Measurements from ENCODE around the gene IMMT. TPM values are rescaled to one million over a fixed set of nuclear protein-coding genes. Genes with fewer than 3 reads are reported as not detected.

The IMMT gene
- total RNA-seq, 1 donor from 2014 or later: 60.0 TPM

DNA sequence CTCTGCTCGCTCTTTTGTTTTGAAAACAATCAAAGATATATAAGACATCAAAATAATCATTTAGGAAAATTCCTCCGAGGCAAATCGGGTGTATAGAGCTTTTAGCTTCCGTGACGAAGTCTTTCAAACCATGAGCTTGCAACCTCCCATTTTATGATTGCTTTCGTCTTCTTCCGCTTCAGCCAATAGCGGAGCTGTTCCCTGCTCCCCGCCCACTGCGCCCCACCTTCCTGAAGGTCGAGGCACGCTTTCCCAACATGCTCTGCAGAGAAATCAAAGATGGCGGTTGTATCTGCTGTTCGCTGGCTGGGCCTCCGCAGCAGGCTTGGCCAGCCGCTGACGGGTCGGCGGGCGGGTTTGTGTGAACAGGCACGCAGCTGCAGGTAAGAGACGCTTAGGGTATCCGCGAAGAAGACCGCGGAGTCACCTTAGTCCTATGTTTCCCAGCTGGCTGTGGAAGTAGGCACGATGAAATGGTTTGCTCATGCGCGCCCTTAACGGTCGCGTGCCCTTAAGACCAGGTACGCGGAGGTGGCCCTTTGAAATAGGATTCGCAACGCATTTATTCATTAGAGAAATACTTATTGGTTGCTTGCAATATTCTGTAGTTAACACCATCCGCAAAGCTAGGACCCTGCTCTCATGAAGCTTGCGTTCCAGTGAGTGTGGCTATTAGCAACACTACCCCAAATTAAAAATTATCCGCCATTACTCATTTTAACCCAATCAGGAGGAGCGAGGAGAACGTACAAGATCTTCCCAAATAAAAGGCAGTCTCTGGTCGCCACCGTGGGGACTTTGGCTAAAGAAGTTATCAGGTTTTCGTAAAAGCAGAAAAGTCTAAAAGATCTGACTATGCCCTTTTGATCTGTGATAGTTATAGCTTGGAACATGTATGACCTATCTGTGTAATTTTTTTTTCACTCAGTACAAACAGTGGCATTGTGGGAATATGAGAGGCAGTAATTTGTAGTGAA, 89.0 kb downstream of the IMMT start, which contains the start of gene PTCD3:
PTCD3 (plus strand) TSS at position 267 of the 977 bp plus-strand sequence; CDS start at position 280, 13 bp downstream.
- ATAC-seq (peak; percentile 99), DNase-seq (ENCODE audit: low spot score) (peak; percentile 96)
- intact Hi-C loops (cut with DNase I): no loop called here

DNA sequence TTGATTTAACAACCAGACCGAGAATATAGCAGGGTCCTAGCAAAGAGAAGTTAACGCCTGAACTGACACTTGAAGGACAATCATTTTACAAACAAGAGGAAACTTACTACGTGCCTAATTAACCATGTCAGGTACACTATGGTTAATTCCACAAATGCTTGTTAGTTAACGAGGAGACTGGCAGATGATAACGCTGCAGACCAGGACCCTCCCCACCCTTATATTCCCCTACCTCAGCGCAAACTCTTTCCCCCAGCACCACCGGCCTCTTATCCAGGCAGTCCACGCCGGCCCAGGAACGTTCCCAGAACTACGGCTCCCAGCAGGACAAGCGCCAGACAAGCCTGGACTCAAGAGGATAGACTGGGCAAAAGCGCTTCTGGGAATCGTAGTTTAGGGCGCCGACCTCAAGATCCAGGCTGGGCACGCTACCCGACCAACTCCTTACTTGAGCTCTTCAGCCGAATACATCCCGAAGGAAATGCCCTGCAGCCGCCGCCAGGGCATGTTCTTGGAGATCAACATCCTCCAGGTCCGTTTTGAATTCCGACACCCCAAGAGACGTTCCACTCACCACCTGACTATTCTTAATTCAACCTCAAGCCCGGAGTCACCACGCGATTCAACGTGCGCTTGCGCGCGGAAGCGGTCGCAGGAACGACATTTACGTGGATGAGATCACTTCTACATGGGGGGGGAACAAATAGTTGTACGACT, 89.9 kb downstream of the IMMT start, which contains the start of gene POLR1A:
POLR1A (minus strand) TSS at position 635 of the 717 bp plus-strand sequence; CDS start at position 525, 110 bp downstream.
- intact Hi-C loops (cut with DNase I): no loop called here
- ATAC-seq: peak; percentile 98
- peak; percentile 90 for DNase-seq (ENCODE audit: low spot score)

DNA sequence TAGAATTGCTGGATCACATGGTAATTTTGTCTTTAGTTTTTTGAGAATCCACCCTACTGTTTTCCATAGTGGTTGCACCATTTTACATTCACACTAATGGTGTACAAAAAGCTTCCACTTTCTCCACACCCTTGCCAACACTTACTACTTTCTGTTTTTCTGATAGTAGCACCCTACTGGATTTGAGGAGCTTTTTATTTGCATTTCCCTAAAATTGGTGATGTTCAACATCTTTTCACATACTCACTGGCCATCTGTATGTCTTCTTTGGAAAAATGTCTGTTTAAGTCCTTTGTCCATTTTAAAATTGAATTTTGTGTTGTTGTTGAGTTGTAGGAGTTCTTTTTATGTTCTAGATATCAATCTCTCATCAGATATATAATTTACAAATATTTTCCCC, 93.1 kb downstream of the IMMT start:
- no peak for ATAC-seq
- intact Hi-C loops (cut with DNase I): no loop called here
- no peak for DNase-seq (ENCODE audit: low spot score)

DNA sequence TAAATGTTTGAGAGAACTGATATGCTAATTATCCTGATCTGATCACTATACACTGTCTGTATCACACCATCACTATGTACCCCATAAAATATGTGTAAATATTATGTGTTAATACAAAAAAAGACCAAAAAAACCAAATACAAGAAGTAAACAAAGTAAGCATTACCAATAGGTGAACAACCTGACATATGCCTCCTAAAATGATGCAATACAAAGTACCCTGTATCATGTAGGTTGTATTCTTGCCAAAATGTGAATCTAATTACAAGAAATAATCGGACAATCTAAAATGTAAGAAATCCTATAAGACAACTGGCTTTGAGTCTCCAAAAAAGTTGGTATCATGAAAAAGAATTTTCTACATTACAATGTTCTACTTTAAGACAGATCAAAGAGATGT, 97.3 kb downstream of the IMMT start:
- intact Hi-C loops (cut with DNase I): no loop called here
- no peak for ATAC-seq
- no peak for DNase-seq (ENCODE audit: low spot score)

DNA sequence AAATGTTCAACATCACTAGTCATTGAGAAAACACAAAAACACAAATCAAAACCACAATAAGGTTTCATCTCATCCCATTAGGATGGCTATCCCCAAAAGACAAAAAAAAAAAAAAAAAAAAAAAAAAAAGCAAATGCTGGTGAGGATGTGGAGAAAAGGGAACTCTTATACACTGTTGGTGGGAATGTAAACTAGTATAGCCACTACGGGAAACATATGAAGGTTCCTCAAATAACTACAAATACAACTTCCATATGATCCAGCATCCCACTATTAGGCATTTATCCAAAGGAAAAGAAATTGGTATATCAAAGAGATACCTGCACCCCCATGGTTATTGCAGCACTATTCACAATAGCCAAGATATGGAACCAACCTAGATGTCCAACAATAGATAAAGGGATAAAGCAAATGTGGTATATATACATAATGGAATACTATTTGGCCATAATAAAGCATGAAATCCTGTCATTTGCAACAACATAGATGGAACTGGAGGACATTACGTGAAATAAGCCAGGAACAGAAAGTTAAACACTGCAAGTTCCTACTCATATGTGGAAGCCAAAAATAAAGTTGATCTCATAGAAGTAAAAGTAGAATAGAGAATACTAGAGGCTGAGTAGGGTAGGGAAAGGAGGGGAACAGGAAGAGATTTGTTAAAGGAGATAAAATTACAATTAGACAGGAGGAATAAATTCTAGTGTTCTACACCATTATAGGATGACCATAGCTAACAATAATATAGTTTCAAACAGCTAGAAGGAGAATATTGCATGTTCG, 98.0 kb downstream of the IMMT start:
- ATAC-seq (no peak), DNase-seq (ENCODE audit: low spot score) (no peak)
- intact Hi-C loops (cut with DNase I): no loop called here

DNA sequence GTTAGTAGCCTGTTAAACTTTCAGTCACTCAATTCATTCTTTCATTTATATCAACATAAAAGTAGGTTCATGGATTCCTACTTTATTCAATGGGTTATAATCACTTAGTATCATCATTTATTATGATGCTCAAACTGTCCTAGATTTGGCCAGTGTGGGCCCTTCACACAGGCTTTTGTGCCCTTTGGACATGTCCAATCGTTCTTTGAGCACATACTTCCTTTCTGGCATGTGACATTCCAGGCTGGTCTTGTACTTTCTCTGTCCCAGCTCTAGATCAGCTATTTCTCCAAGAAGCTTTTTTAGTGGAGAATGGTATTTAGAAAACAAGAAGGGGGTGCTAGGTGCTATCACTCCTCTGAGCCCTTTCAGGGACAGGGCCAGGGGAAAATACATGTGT, 101.0 kb downstream of the IMMT start:
- intact Hi-C loops (cut with DNase I): no loop called here
- ATAC-seq: no peak

More for the DNA sequence above, 101.0 kb downstream of the IMMT start:
- no peak for DNase-seq (ENCODE audit: low spot score)

Small RNA genes lying within 50 kb of the gene (microRNA-seq; reads per million reads assigned to microRNA genes)
- gene MIR4779: not detected

Other genes starting within 250 kb of the IMMT start
- 24.6 TPM for gene POLR1A, start 89.6 kb downstream of the IMMT start, total RNA-seq
- 90.7 TPM for gene PTCD3, start 89.2 kb downstream of the IMMT start, total RNA-seq
- 21.5 TPM for gene MRPL35, start 4.0 kb upstream of the IMMT start, total RNA-seq
- 0.98 TPM for gene REEP1, start 142.2 kb upstream of the IMMT start, total RNA-seq
- gene KDM3A, start 245.9 kb upstream of the IMMT start, total RNA-seq: 70.1 TPM